DOHH2 (cell line): ENCODE results near the gene SLC25A1.

Experiments
- H3F3A ChIP-seq: fragments of 200-600 bp; sonication (generic), shearing (Covaris generic); 2 replicates; pipeline ENCODE4 v1.6.0; 2016; ENCODE audit warnings: antibody characterized with exemption, mild to moderate bottlenecking; ENCODE audit not compliant: control insufficient read depth, insufficient read depth
- H3K27ac ChIP-seq: fragments of 200-600 bp; sonication (generic); 2 replicates; pipeline ENCODE4 v1.5.1; 2014; ENCODE audit warnings: low read depth, mild to moderate bottlenecking, low read length, moderate library complexity
- H3K27me3 ChIP-seq: fragments of 200-600 bp; sonication (generic); 2 replicates; pipeline ENCODE4 v1.6.1; 2014; ENCODE audit warnings: mild to moderate bottlenecking, low read length, mixed read lengths; ENCODE audit not compliant: control insufficient read depth
- H3K36me3 ChIP-seq: fragments of 200-600 bp; sonication (generic); 2 replicates; pipeline ENCODE4 v1.6.1; 2014; ENCODE audit warnings: mild to moderate bottlenecking, low read length, moderate library complexity, mixed read lengths; ENCODE audit not compliant: control insufficient read depth
- H3K4me1 ChIP-seq: fragments of 200-600 bp; sonication (generic); 2 replicates; pipeline ENCODE4 v1.6.1; 2014; ENCODE audit warnings: mild to moderate bottlenecking, low read length, mixed read lengths; ENCODE audit not compliant: control insufficient read depth
- H3K4me2 ChIP-seq: fragments of 200-600 bp; sonication (generic); 2 replicates; pipeline ENCODE4 v1.6.0; 2014; ENCODE audit warnings: mild to moderate bottlenecking, low read length, moderate library complexity
- H3K4me3 ChIP-seq: fragments of 200-600 bp; sonication (generic); 2 replicates; pipeline ENCODE4 v1.5.1; 2014; ENCODE audit warnings: mild to moderate bottlenecking, low read length, mixed read lengths
- H3K79me2 ChIP-seq: fragments of 200-600 bp; sonication (generic); 2 replicates; pipeline ENCODE4 v1.6.1; 2014; ENCODE audit warnings: mild to moderate bottlenecking, low read length, mixed read lengths; ENCODE audit not compliant: control insufficient read depth
- H3K9me2 ChIP-seq: fragments of 200-600 bp; sonication (generic); replicated peaks from 2 replicates; pipeline ENCODE4 v1.6.1; 2014; ENCODE audit warnings: mild to moderate bottlenecking, low read length, mixed read lengths; ENCODE audit not compliant: control insufficient read depth
- H3K9me3 ChIP-seq: fragments of 200-600 bp; sonication (generic); 2 replicates; pipeline ENCODE4 v1.6.1; 2014; ENCODE audit warnings: antibody characterized with exemption, low read length, mixed read lengths; ENCODE audit not compliant: control insufficient read depth, insufficient read depth
- H4K20me1 ChIP-seq: fragments of 200-600 bp; sonication (generic); 2 replicates; pipeline ENCODE4 v1.6.0; 2014; ENCODE audit warnings: low read depth, mild to moderate bottlenecking, antibody characterized with exemption, low read length, moderate library complexity; ENCODE audit not compliant: control insufficient read depth, insufficient read depth
- CTCF ChIP-seq: fragments of 200-600 bp; sonication (generic); IDR thresholded peaks from one replicate; pipeline ENCODE4 v1.5.1; 2014; ENCODE audit warnings: antibody characterized with exemption, mild to moderate bottlenecking, low read depth, low read length; ENCODE audit not compliant: poor library complexity, severe bottlenecking
- EZH2phosphoT487 ChIP-seq: fragments of 200-600 bp; sonication (generic); IDR thresholded peaks from 2 replicates; pipeline ENCODE4 v1.6.1; 2017; ENCODE audit warnings: borderline replicate concordance, mild to moderate bottlenecking, antibody characterized with exemption, low read length, moderate library complexity, mixed read lengths

SLC25A1 gene

GRCh38 chr22:19225560-19225959, 47.0 kb upstream of the SLC25A1 start:
- Histone ChIP-seq H3K27ac (no peak overlapping the region), H3K4me1 (no peaks in the 10 kb centered on the region), H4K20me1 (no peaks in the 10 kb centered on the region), H3K9me2 (no peaks in the 10 kb centered on the region), H3K36me3 (no peaks in the 10 kb centered on the region), H3F3A (no peaks in the 10 kb centered on the region), H3K79me2 (no peaks in the 10 kb centered on the region), H3K4me3 (no peak overlapping the region), H3K9me3 (no peaks in the 10 kb centered on the region), H3K4me2 (no peak overlapping the region), H3K27me3 (peaks cover 6% of the 10 kb centered on the region; the same call in 1 of the 2 replicates)
- no peak for TF ChIP-seq CTCF

GRCh38 chr22:19224985-19225384, 46.4 kb upstream of the SLC25A1 start:
- Histone ChIP-seq H3K79me2 (no peaks in the 10 kb centered on the region), H3K36me3 (no peaks in the 10 kb centered on the region), H3K27ac (no peak overlapping the region), H3K9me2 (no peaks in the 10 kb centered on the region), H3K9me3 (no peaks in the 10 kb centered on the region), H3F3A (no peaks in the 10 kb centered on the region), H4K20me1 (no peaks in the 10 kb centered on the region), H3K4me1 (no peaks in the 10 kb centered on the region), H3K27me3 (peaks cover 6% of the 10 kb centered on the region; the same call in 1 of the 2 replicates), H3K4me2 (no peak overlapping the region), H3K4me3 (no peak overlapping the region)
- TF ChIP-seq EZH2phosphoT487 (no peak), CTCF (no peak)

GRCh38 chr22:19224557-19224956, 46.0 kb upstream of the SLC25A1 start:
- no peaks in the 10 kb centered on the region for H4K20me1 ChIP-seq
- no peak overlapping the region for H3K27ac ChIP-seq
- H3F3A ChIP-seq = no peaks in the 10 kb centered on the region
- H3K4me3 ChIP-seq = no peak overlapping the region
- peaks cover 6% of the 10 kb centered on the region; the same call in 1 of the 2 replicates for H3K27me3 ChIP-seq
- no peaks in the 10 kb centered on the region for H3K36me3 ChIP-seq
- H3K9me2 ChIP-seq = no peaks in the 10 kb centered on the region
- TF ChIP-seq EZH2phosphoT487 (no peak), CTCF (no peak)
- H3K4me2 ChIP-seq = no peak overlapping the region
- no peaks in the 10 kb centered on the region for H3K79me2 ChIP-seq
- H3K4me1 ChIP-seq = no peaks in the 10 kb centered on the region
- H3K9me3 ChIP-seq = no peaks in the 10 kb centered on the region

GRCh38 chr22:19223617-19224016, 45.1 kb upstream of the SLC25A1 start:
- H3K9me2 ChIP-seq = no peaks in the 10 kb centered on the region
- H3K4me3 ChIP-seq = no peak overlapping the region
- H3K9me3 ChIP-seq = no peaks in the 10 kb centered on the region
- H4K20me1 ChIP-seq = no peaks in the 10 kb centered on the region
- no peaks in the 10 kb centered on the region for H3F3A ChIP-seq
- no peak overlapping the region for H3K4me2 ChIP-seq
- H3K36me3 ChIP-seq = no peaks in the 10 kb centered on the region
- no peak overlapping the region for H3K27ac ChIP-seq
- peaks cover 4% of the 10 kb centered on the region; the same call in 1 of the 2 replicates for H3K27me3 ChIP-seq
- no peaks in the 10 kb centered on the region for H3K79me2 ChIP-seq
- TF ChIP-seq CTCF (no peak), EZH2phosphoT487 (no peak)
- H3K4me1 ChIP-seq = no peaks in the 10 kb centered on the region
